T-cell (primary cell): ENCODE measurements around the gene PRSS22. TPM values are rescaled to one million over a fixed set of nuclear protein-coding genes. Genes with fewer than 3 reads are reported as not detected.

Experiments used
- ATAC-seq, 4 experiments: fragments of 200-7000 bp in 3 of 4; fragments of 150-1000 bp in 1 of 4; cut with Tn5 transposase; replicated peaks in 1 of 4; 1 replicate in 3 of 4; 2 replicates in 1 of 4; pipeline ENCODE4 v1.10.0; 2021; ENCODE audit warnings: moderate library complexity in 3 of 4, mild to moderate bottlenecking in 2 of 4, moderate number of reproducible peaks in 1 of 4
- CTCF ChIA-PET, 2 donors: fragments of 300-600 bp; sonication (Branson Sonifier 250); formaldehyde crosslinking; loops; one replicate each; lab custom pipeline; 2022; ENCODE audit warnings: antibody characterized with exemption in 2 of 2; lab: Charles Lee
- POLR2A ChIA-PET, 2 donors: fragments of 300-600 bp; sonication (Branson Sonifier 250); formaldehyde crosslinking; loops; one replicate each; lab custom pipeline; 2022; ENCODE audit warnings: antibody characterized with exemption in 2 of 2; lab: Charles Lee
- DNase-seq, 35 experiments: peaks; one replicate each; pipeline versions ENCODE4 v3.0.0 to v3.0.0-alpha.2; 2013 to 2023
- H3K27ac ChIP-seq: one replicate; pipeline ENCODE4 v1.5.1; 2013; ENCODE audit warnings: low read length
- H3K27me3 ChIP-seq, 2 experiments: replicated peaks in 1 of 2; 1 replicate in 1 of 2; 2 replicates in 1 of 2; pipeline versions ENCODE4 v1.6.1 to v1.7.0; 2013; ENCODE audit warnings: low read length in 1 of 2, mixed read lengths in 1 of 2; ENCODE audit not compliant: control insufficient read depth in 2 of 2, insufficient read depth in 2 of 2; ENCODE audit errors: extremely low read depth in 1 of 2
- H3K36me3 ChIP-seq, 2 donors: 1 replicate in 1 of 2; 2 replicates in 1 of 2; pipeline versions ENCODE4 v1.6.1 to v1.7.0; 2013; ENCODE audit warnings: low read length in 1 of 2; ENCODE audit not compliant: control insufficient read depth in 2 of 2, insufficient read depth in 1 of 2; ENCODE audit errors: extremely low read depth in 1 of 2
- H3K4me1 ChIP-seq, 2 experiments: 1 replicate in 1 of 2; 2 replicates in 1 of 2; pipeline versions ENCODE4 v1.6.1 to v1.7.0; 2013; ENCODE audit warnings: low read length in 2 of 2, mixed read lengths in 1 of 2; ENCODE audit not compliant: insufficient read depth in 2 of 2, control insufficient read depth in 1 of 2; ENCODE audit errors: extremely low read depth in 1 of 2
- H3K4me3 ChIP-seq, 2 donors: 1 replicate in 1 of 2; 2 replicates in 1 of 2; pipeline versions ENCODE4 v1.5.1 to v1.7.0; 2013; ENCODE audit warnings: mild to moderate bottlenecking in 2 of 2, low read length in 1 of 2, moderate library complexity in 1 of 2; ENCODE audit not compliant: control insufficient read depth in 1 of 2; ENCODE audit errors: extremely low read depth in 1 of 2
- H3K9me3 ChIP-seq: 2 replicates; pipeline ENCODE4 v1.7.0; 2013
- H3K27ac Mint-ChIP-seq, 2 donors: one replicate each; pipeline ENCODE4 v1.8.0; 2020 to 2021; ENCODE audit warnings: mild to moderate bottlenecking in 2 of 2, mixed read lengths in 2 of 2
- H3K27me3 Mint-ChIP-seq, 2 donors: one replicate each; pipeline ENCODE4 v1.8.0; 2021 to 2022; ENCODE audit warnings: mixed read lengths in 2 of 2
- H3K36me3 Mint-ChIP-seq: one replicate; pipeline ENCODE4 v1.8.0; 2021; ENCODE audit warnings: mixed read lengths
- H3K4me1 Mint-ChIP-seq, 3 donors: one replicate each; pipeline ENCODE4 v1.8.0; 2020 to 2022; ENCODE audit warnings: mixed read lengths in 3 of 3, mild to moderate bottlenecking in 1 of 3
- H3K4me3 Mint-ChIP-seq, 3 donors: one replicate each; pipeline ENCODE4 v1.8.0; 2020 to 2022; ENCODE audit warnings: mild to moderate bottlenecking in 3 of 3, mixed read lengths in 3 of 3, moderate library complexity in 3 of 3
- H3K9me3 Mint-ChIP-seq, 3 donors: one replicate each; pipeline ENCODE4 v1.8.0; 2020 to 2022; ENCODE audit warnings: mixed read lengths in 3 of 3
- WGBS: methylation state at CpG from one replicate; pipeline ENCODE4 v1.1.5; 2013; ENCODE audit warnings: missing lambda C conversion rate; ENCODE audit not compliant: insufficient coverage; 5-methylcytosine and 5-hydroxymethylcytosine counted together
- total RNA-seq, 35 experiments: library from RNA in 6 of 35; stranded (reverse) in 6 of 35; fragments of 120-200 nt in 1 of 35; gene quantifications; one replicate each; pipeline versions ENCODE4 v1.2.1 to v1.2.4 and lab custom pipeline; 2013 to 2026

Gene PRSS22
- total RNA-seq, 5 donors from 2014 or later (not counting 1 experiment from before 2014, with no cell fraction given), result 0.56 to 2.6 (median 1.4) TPM; not detected in 1

GRCh38 chr16:2841606-2842339 lies 16.2 kb downstream of the PRSS22 start:
- Histone ChIP-seq H3K4me3 (peak overlapping the region; percentile 12 to 38), H3K27me3 (no peaks in the 10 kb centered on the region), H3K4me1 (peaks cover 22 to 47% of the 10 kb centered on the region in 2 experiments), H3K36me3 (no peaks in the 10 kb centered on the region), H3K27ac (peak overlapping the region; percentile 91), H3K9me3 (no peaks in the 10 kb centered on the region)
- Mint-ChIP-seq H3K9me3 (no peaks in the 10 kb centered on the region), H3K4me1 (peaks cover 16 to 58% (median 49%) of the 10 kb centered on the region in 3 donors), H3K4me3 (peak overlapping the region; percentile 21 to 66 (median 62)), H3K36me3 (no peaks in the 10 kb centered on the region), H3K27me3 (peaks cover 0 to 3% of the 10 kb centered on the region in 2 donors), H3K27ac (peak overlapping the region; percentile 92 to 95)
- ChIA-PET POLR2A (no interaction called here), CTCF (interaction anchor here in 1 of 2 donors (0.5 to 4.4 kb wide), 2 partner anchors 26 to 64 kb away, joined by 5 to 16 read pairs; no protein-coding TSS in a partner anchor)
- DNase-seq (peak in 3 of 35 experiments; percentile 20 to 43 (median 34)), ATAC-seq (peak in 1 of 4 experiments; percentile 15)
- 60% methylated on average over 17 of the region's 18 CpGs for WGBS

- POLR2A ChIA-PET, result no interaction called here
- peak overlapping the region; percentile 91 for H3K27ac ChIP-seq
- no peak overlapping the region for H3K27ac Mint-ChIP-seq
These were observed 17.1 kb downstream of the PRSS22 start for GRCh38 chr16:2840914-2841313.

GRCh38 chr16:2839650-2840450 lies 18.1 kb downstream of the PRSS22 start:
- DNase-seq (no peak), ATAC-seq (no peak)
- POLR2A ChIA-PET, result no interaction called here
- peaks cover 22 to 47% of the 10 kb centered on the region in 2 experiments for H3K4me1 ChIP-seq
- H3K4me1 Mint-ChIP-seq, result peaks cover 16 to 55% (median 39%) of the 10 kb centered on the region in 3 donors
- H3K27me3 ChIP-seq, result peaks cover 0 to 10% of the 10 kb centered on the region in 2 experiments
- H3K4me3 Mint-ChIP-seq, result peak overlapping the region in 1 of 3 donors; percentile 42
- no peak overlapping the region for H3K4me3 ChIP-seq
- H3K36me3 Mint-ChIP-seq, result no peaks in the 10 kb centered on the region
- peak overlapping the region; percentile 91 for H3K27ac ChIP-seq
- H3K27ac Mint-ChIP-seq, result peak overlapping the region in 1 of 2 donors; percentile 39
- no peaks in the 10 kb centered on the region for H3K9me3 Mint-ChIP-seq
- CTCF ChIA-PET, result interaction anchor here (0.9 to 2.6 kb wide), 3 partner anchors 26 to 28 kb away, joined by 4 to 19 read pairs (median 5); no protein-coding TSS in a partner anchor
- 95% methylated on average over 9 of the region's 15 CpGs for WGBS
- H3K9me3 ChIP-seq, result no peaks in the 10 kb centered on the region
- no peaks in the 10 kb centered on the region for H3K36me3 ChIP-seq
- peaks cover 0 to 4% of the 10 kb centered on the region in 2 donors for H3K27me3 Mint-ChIP-seq

More at GRCh38 chr16:2840914-2841313, 17.1 kb downstream of the PRSS22 start:
- Mint-ChIP-seq H3K4me1 (peaks cover 16 to 56% (median 45%) of the 10 kb centered on the region in 3 donors), H3K4me3 (peak overlapping the region in 1 of 3 donors; percentile 66), H3K36me3 (no peaks in the 10 kb centered on the region), H3K27me3 (peaks cover 0 to 3% of the 10 kb centered on the region in 2 donors), H3K9me3 (no peaks in the 10 kb centered on the region)
- H3K36me3 ChIP-seq, result no peaks in the 10 kb centered on the region
- WGBS, result 30% methylated on average over 2 of the region's 12 CpGs
- H3K4me3 ChIP-seq, result peak overlapping the region in 1 of 2 donors; percentile 38
- H3K4me1 ChIP-seq, result peaks cover 22 to 47% of the 10 kb centered on the region in 2 experiments
- H3K27me3 ChIP-seq, result peaks cover 0 to 6% of the 10 kb centered on the region in 2 experiments
- DNase-seq, result peak in 1 of 35 experiments; percentile 19
- CTCF ChIA-PET, result no interaction called here
- H3K9me3 ChIP-seq, result no peaks in the 10 kb centered on the region
- ATAC-seq, result no peak

GRCh38 chr16:2838928-2839327 lies 19.0 kb downstream of the PRSS22 start:
- ATAC-seq, result peak; percentile 51 to 75 (median 56)
- WGBS, result 14% methylated on average over 11 of the region's 12 CpGs
- H3K27me3 Mint-ChIP-seq, result peaks cover 0 to 4% of the 10 kb centered on the region in 2 donors
- ChIA-PET POLR2A (no interaction called here), CTCF (interaction anchor here in 1 of 2 donors (0.6 to 2.6 kb wide), 4 partner anchors 27 to 88 kb away, joined by 3 to 19 read pairs (median 4); no protein-coding TSS in a partner anchor)
- H3K36me3 Mint-ChIP-seq, result no peaks in the 10 kb centered on the region
- H3K4me3 Mint-ChIP-seq, result no peak overlapping the region
- Histone ChIP-seq H3K9me3 (no peaks in the 10 kb centered on the region), H3K27ac (no peak overlapping the region), H3K4me3 (no peak overlapping the region), H3K27me3 (peaks cover 0 to 10% of the 10 kb centered on the region in 2 experiments), H3K4me1 (peaks cover 22 to 47% of the 10 kb centered on the region in 2 experiments), H3K36me3 (no peaks in the 10 kb centered on the region)
- H3K4me1 Mint-ChIP-seq, result peaks cover 16 to 50% (median 37%) of the 10 kb centered on the region in 3 donors
- no peak overlapping the region for H3K27ac Mint-ChIP-seq
- H3K9me3 Mint-ChIP-seq, result no peaks in the 10 kb centered on the region
- peak in 33 of 35 experiments; percentile 10 to 77 (median 46) for DNase-seq

- Mint-ChIP-seq H3K4me1 (peaks cover 16 to 35% (median 27%) of the 10 kb centered on the region in 3 donors), H3K36me3 (no peaks in the 10 kb centered on the region), H3K9me3 (no peaks in the 10 kb centered on the region), H3K4me3 (no peak overlapping the region), H3K27ac (no peak overlapping the region), H3K27me3 (peaks cover 5 to 9% of the 10 kb centered on the region in 2 donors)
- Histone ChIP-seq H3K27ac (no peak overlapping the region), H3K9me3 (no peaks in the 10 kb centered on the region), H3K36me3 (no peaks in the 10 kb centered on the region), H3K4me1 (peaks cover 15 to 36% of the 10 kb centered on the region in 2 experiments), H3K4me3 (no peak overlapping the region), H3K27me3 (peaks cover 0 to 17% of the 10 kb centered on the region in 2 experiments)
- CTCF ChIA-PET, result no interaction called here
- 89% methylated on average over 5 of the region's 13 CpGs for WGBS
- no peak for DNase-seq
- POLR2A ChIA-PET, result no interaction called here
- no peak for ATAC-seq
These were observed 21.1 kb downstream of the PRSS22 start for GRCh38 chr16:2836646-2837508.
